OCI-LY7 (cell line): ENCODE measurements around the gene CSNK1D.

Experiments used
- EZH2phosphoT487 ChIP-seq: fragments of 200-600 bp; sonication (generic); IDR thresholded peaks from 2 replicates; pipeline ENCODE4 v1.6.1; 2018; ENCODE audit warnings: low read depth, borderline replicate concordance, mild to moderate bottlenecking, mixed run types, antibody characterized with exemption, low read length, moderate library complexity, mixed read lengths
- TF ChIP-seq, protein P1 (sequence below): fragments of 200-600 bp; sonication (generic); conservative IDR thresholded peaks from 2 replicates; pipeline ENCODE4 v1.5.1; 2014; ENCODE audit warnings: mild to moderate bottlenecking, antibody characterized with exemption, low read length, moderate library complexity, mixed read lengths

- TF ChIP-seq, protein P1, sequence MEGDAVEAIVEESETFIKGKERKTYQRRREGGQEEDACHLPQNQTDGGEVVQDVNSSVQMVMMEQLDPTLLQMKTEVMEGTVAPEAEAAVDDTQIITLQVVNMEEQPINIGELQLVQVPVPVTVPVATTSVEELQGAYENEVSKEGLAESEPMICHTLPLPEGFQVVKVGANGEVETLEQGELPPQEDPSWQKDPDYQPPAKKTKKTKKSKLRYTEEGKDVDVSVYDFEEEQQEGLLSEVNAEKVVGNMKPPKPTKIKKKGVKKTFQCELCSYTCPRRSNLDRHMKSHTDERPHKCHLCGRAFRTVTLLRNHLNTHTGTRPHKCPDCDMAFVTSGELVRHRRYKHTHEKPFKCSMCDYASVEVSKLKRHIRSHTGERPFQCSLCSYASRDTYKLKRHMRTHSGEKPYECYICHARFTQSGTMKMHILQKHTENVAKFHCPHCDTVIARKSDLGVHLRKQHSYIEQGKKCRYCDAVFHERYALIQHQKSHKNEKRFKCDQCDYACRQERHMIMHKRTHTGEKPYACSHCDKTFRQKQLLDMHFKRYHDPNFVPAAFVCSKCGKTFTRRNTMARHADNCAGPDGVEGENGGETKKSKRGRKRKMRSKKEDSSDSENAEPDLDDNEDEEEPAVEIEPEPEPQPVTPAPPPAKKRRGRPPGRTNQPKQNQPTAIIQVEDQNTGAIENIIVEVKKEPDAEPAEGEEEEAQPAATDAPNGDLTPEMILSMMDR = no peak
- TF ChIP-seq EZH2phosphoT487 = no peak
Observed at GRCh38 chr17:82202981-82203380, 70.5 kb downstream of the CSNK1D start.
